AG04450 (cell line): Measurements from ENCODE around the gene WDR27. TPM values are rescaled to one million over a fixed set of nuclear protein-coding genes. Genes with fewer than 3 reads are reported as not detected.

Experiments used
- CTCF ChIA-PET: fragments of 300-600, 350-600 bp; formaldehyde crosslinking; extraction: SDS; loops from one replicate; lab custom pipeline; 2022; ENCODE audit warnings: antibody characterized with exemption, inconsistent platforms; lab: Charles Lee
- POLR2A ChIA-PET: fragments of 350-600 bp; formaldehyde crosslinking; extraction: SDS; loops from one replicate; lab custom pipeline; 2021; ENCODE audit warnings: antibody characterized with exemption, inconsistent platforms; lab: Yijun Ruan, JAX
- DNase-seq: peaks from one replicate; pipeline ENCODE4 v3.0.0-alpha.2; 2011; ENCODE audit warnings: low read depth, low spot score
- H3K27ac ChIP-seq: one replicate; pipeline ENCODE4 v1.5.1; 2012; ENCODE audit warnings: low read depth, low read length, control low read depth
- H3K27me3 ChIP-seq: one replicate; pipeline ENCODE4 v1.6.0; 2012; ENCODE audit warnings: low read length; ENCODE audit not compliant: control insufficient read depth, insufficient read depth
- H3K4me3 ChIP-seq: 2 replicates; pipeline ENCODE4 v1.5.1; 2011; ENCODE audit warnings: mild to moderate bottlenecking, low read depth, low read length, control low read depth
- H3K9me3 ChIP-seq: 2 replicates; pipeline ENCODE4 v1.5.1; 2012; ENCODE audit warnings: low read length; ENCODE audit not compliant: control insufficient read depth, insufficient read depth
- polyA plus RNA-seq: library from polyadenylated mRNA; depleted of rRNA; stranded (reverse); fragments of >200 nt; gene quantifications from 2 replicates; pipeline ENCODE4 v1.2.3, GENCODE V29; 2011
- TF ChIP-seq, protein P1 (sequence below): IDR thresholded peaks from 2 replicates; pipeline ENCODE4 v1.5.1; 2011; ENCODE audit warnings: low read depth, low read length, control low read depth, inconsistent platforms

Gene WDR27
- polyA plus RNA-seq, 1 experiment, result 20.5 TPM

DNA sequence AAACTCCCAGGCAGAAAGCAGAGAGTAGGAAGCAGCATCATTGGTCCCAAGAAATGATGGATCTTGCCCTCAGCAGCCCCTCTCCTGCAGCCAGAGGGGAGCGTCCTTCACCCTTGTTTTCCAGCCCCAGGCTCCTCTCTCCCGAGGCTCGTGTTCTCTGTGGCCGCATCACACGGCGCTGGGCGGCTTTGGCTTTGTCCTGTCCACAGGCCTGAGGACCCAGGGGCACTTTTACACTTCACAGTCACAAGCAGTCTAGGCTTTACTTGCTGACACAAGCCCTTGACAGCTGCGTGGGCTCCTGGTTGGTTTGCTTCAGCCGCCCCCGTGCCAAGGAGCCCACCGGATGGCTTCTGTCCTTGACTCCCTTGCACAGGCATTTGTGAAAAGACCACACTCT lies 272.8 kb downstream of the WDR27 start:
- Histone ChIP-seq H3K4me3 (no peak overlapping the region), H3K27me3 (no peaks in the 10 kb centered on the region), H3K27ac (no peak overlapping the region), H3K9me3 (peaks cover 36% of the 10 kb centered on the region)
- TF ChIP-seq, protein P1, sequence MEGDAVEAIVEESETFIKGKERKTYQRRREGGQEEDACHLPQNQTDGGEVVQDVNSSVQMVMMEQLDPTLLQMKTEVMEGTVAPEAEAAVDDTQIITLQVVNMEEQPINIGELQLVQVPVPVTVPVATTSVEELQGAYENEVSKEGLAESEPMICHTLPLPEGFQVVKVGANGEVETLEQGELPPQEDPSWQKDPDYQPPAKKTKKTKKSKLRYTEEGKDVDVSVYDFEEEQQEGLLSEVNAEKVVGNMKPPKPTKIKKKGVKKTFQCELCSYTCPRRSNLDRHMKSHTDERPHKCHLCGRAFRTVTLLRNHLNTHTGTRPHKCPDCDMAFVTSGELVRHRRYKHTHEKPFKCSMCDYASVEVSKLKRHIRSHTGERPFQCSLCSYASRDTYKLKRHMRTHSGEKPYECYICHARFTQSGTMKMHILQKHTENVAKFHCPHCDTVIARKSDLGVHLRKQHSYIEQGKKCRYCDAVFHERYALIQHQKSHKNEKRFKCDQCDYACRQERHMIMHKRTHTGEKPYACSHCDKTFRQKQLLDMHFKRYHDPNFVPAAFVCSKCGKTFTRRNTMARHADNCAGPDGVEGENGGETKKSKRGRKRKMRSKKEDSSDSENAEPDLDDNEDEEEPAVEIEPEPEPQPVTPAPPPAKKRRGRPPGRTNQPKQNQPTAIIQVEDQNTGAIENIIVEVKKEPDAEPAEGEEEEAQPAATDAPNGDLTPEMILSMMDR, result no peak
- ChIA-PET POLR2A (interaction anchor here (0.5 kb wide), 1 partner anchor 272 kb away, joined by 4 read pairs; no protein-coding TSS in a partner anchor), CTCF (no interaction called here)
- DNase-seq, result no peak

DNA sequence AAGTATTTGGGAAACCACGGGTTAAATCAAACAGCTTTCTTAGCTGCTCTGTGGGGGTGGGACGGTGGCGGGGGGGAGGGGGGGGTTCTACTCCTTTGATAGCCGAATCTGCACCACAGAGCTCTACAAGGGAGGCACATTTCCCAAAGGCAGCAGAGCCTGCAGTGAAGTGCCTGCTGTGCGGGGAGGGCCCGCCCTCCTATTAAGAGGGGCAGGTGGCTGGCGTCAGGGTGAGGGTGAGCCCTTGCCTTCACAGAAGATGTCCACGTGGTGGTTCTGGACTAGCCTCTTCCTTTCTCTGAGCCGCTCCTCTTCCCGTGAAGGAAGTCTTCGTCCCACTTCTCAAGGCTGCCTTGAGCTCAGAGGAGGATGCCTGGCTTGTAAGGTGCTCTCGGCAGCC lies 273.3 kb downstream of the WDR27 start:
- CTCF ChIA-PET, result no interaction called here
- peak overlapping the region; percentile 52 for H3K27ac ChIP-seq

DNA sequence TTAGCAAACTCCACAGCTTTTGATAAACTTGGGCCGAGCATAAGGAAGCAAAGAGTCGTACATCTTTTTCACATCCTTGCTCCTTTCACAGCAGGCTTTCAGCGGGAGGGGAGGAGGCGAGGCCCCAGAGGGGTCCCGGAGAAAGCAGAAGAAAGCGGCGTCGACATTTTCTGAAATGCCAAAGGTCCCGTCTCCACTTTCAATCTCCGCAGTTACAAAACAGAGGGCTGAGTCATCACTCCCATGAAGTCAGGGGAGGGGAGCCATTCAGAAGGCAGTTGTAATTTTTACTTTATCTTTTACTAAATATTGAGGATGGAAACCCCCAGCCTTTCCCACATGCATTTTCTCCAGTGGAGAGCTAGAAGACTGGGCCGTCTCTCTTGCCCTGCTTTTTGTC lies 274.0 kb downstream of the WDR27 start:
- DNase-seq, result peak; percentile 48
- H3K27me3 ChIP-seq, result no peaks in the 10 kb centered on the region
- POLR2A ChIA-PET, result no interaction called here
- H3K27ac ChIP-seq, result peak overlapping the region; percentile 86
- CTCF ChIA-PET, result no interaction called here
- H3K4me3 ChIP-seq, result peak overlapping the region; percentile 23; the same call in 1 of the 2 replicates
- TF ChIP-seq, protein P1, result no peak
- H3K9me3 ChIP-seq, result peaks cover 44% of the 10 kb centered on the region

More for the DNA sequence above, 273.3 kb downstream of the WDR27 start:
- Histone ChIP-seq H3K4me3 (no peak overlapping the region), H3K9me3 (peaks cover 40% of the 10 kb centered on the region), H3K27me3 (no peaks in the 10 kb centered on the region)
- POLR2A ChIA-PET, result interaction anchor here (0.5 kb wide), 1 partner anchor 273 kb away, joined by 4 read pairs; no protein-coding TSS in a partner anchor
- TF ChIP-seq, protein P1, result no peak
- no peak for DNase-seq

DNA sequence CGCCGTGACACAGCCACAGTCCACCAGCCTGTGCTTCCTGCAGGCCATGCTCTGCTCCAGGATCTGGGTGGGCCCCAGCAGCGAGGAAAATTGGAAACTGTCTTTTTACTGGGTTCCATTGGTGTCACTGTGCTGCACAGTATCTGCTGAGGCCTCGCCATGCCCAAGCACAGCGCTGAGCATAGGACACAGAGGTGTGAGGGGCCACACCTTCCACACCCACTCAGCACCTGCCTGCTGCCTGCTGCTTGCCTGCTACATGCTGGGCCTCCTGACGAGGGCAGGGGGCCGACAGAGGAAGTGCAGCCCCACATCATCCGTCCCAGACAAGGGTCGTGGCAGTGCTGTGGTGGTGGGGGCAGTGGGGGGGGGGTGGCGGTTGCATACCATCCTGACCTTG lies 275.2 kb downstream of the WDR27 start:
- Histone ChIP-seq H3K4me3 (no peak overlapping the region), H3K27ac (no peak overlapping the region), H3K9me3 (peaks cover 48% of the 10 kb centered on the region), H3K27me3 (no peaks in the 10 kb centered on the region)
- ChIA-PET POLR2A (no interaction called here), CTCF (no interaction called here)
- DNase-seq, result no peak
- TF ChIP-seq, protein P1, result no peak

DNA sequence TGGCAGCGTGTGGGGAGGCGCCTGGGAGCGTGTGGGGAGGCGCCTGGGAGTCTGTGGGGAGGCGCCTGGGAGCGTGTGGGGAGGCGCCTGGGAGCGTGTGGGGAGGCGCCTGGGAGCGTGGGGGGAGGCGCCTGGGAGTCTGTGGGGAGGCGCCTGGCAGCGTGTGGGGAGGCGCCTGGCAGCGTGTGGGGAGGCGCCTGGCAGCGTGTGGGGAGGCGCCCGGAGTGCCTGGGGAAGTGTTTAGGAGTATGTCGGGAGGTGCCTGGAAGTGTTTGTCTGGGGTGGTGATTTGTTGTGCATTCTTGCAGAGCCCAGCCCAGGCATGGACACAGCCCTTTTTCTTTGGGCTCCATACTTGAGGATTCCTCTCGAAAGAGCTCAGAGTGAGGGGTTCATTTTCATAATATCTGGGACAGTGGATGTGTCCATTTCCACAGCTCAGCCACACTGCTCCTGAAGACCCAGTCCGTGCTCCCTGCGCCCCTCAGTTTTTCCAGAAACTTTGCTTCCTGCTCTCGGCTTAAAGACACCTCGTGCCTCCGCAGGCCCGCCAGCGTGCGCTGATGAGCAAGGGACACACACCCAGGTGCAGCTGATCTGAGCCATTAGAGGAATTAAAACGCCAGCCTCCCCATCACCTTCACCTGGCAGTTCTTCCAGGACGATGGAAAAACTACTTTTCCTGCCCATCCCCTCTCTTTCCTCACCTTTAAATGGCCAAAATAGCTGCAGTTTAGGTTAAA lies 276.0 kb downstream of the WDR27 start:
- Histone ChIP-seq H3K27me3 (no peaks in the 10 kb centered on the region), H3K4me3 (no peak overlapping the region), H3K9me3 (peaks cover 44% of the 10 kb centered on the region), H3K27ac (no peak overlapping the region)
- DNase-seq, result no peak
- ChIA-PET POLR2A (no interaction called here), CTCF (no interaction called here)
- TF ChIP-seq, protein P1, result no peak
